ENCODE results near the gene VWA5B1. TPM values are rescaled to one million over a fixed set of nuclear protein-coding genes. Genes with fewer than 3 reads are reported as not detected.

VWA5B1 gene
- total and polyA plus RNA-seq, 2 experiments from 2014 or later = 0.16 to 1.0 TPM

- no peak overlapping the region for H3K4me2 ChIP-seq
- ATAC-seq (no peak), DNase-seq (ENCODE audit: low spot score) (no peak)
- TF ChIP-seq EZH2 (IDR thresholded peaks at IDR 0.05; ENCODE audit: low read depth, unreplicated experiment) = no peak
- no peaks in the 10 kb centered on the region for H3F3A ChIP-seq (replicated peaks; ENCODE audit: low read depth)
- H3K36me3 ChIP-seq (ENCODE audit: insufficient read depth) = no peaks in the 10 kb centered on the region
- H2AFZ ChIP-seq = no peak overlapping the region
- H3K4me1 ChIP-seq (ENCODE audit: insufficient read depth) = peaks cover 14% of the 10 kb centered on the region
- Mint-ChIP-seq H3K9me3 (no peaks in the 10 kb centered on the region), H3K4me3 (no peak overlapping the region), H3K36me3 (ENCODE audit: low read depth) (no peaks in the 10 kb centered on the region), H3K27ac (no peak overlapping the region), H3K27me3 (ENCODE audit: insufficient read depth, low read depth, poor library complexity) (peaks cover 5% of the 10 kb centered on the region), H3K4me1 (peaks cover 26% of the 10 kb centered on the region)
- no peak overlapping the region for H3K27ac ChIP-seq (ENCODE audit: low read depth)
- no peaks in the 10 kb centered on the region for H4K20me1 ChIP-seq (replicated peaks; ENCODE audit: insufficient read depth)
- H3K79me2 ChIP-seq (replicated peaks; ENCODE audit: insufficient read depth) = no peaks in the 10 kb centered on the region
- H3K4me3 ChIP-seq = no peak overlapping the region
- no peaks in the 10 kb centered on the region for H3K27me3 ChIP-seq (ENCODE audit: insufficient read depth)
- peaks cover 3% of the 10 kb centered on the region; the same call in 1 of the 2 replicates for H3K9me2 ChIP-seq (ENCODE audit: insufficient read depth)
Measured at GRCh38 chr1:20276485-20277159, 14.1 kb upstream of the VWA5B1 start.

DNA sequence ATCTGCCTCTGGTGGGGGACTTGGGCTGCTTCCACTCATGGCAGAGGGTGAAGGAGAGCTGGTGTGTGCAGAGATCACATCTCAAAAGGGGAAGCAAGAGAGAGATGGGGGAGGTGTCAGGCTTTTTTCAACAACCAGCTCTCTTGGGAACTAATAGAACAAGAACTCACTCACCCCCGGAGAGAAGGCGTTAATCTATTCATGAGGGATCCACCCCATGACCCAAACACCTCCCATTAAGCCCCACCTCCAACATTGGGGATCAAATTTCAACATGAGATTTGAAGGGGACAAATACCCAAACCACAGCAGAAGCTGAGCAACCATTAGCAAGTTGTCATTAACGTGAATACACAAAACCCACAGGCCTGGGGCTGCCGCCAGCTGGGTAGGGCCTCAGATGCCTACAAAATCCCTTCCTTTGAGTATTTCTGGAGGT is 12.0 kb upstream of the VWA5B1 start:
- H3K79me2 ChIP-seq (replicated peaks; ENCODE audit: insufficient read depth) = no peaks in the 10 kb centered on the region
- H3K9me2 ChIP-seq (ENCODE audit: insufficient read depth) = peaks cover 3% of the 10 kb centered on the region; the same call in 1 of the 2 replicates
- H3F3A ChIP-seq (replicated peaks; ENCODE audit: low read depth) = no peaks in the 10 kb centered on the region
- Mint-ChIP-seq H3K4me3 (0 out of 3 replicates have a peak overlapping the region, but pooled peaks have one; percentile 27), H3K27me3 (ENCODE audit: insufficient read depth, low read depth, poor library complexity) (peaks cover 7% of the 10 kb centered on the region), H3K9me3 (no peaks in the 10 kb centered on the region), H3K36me3 (ENCODE audit: low read depth) (no peaks in the 10 kb centered on the region), H3K4me1 (peaks cover 34% of the 10 kb centered on the region), H3K27ac (no peak overlapping the region)
- no peak overlapping the region for H2AFZ ChIP-seq
- TF ChIP-seq EZH2phosphoT487 (IDR thresholded peaks at IDR 0.05; ENCODE audit: unreplicated experiment) (no peak), POLR2AphosphoS5 (IDR thresholded peaks at IDR 0.05; ENCODE audit: low read depth) (no peak), EZH2 (IDR thresholded peaks at IDR 0.05; ENCODE audit: low read depth, unreplicated experiment) (no peak), NANOG (IDR thresholded peaks at IDR 0.05; ENCODE audit: borderline replicate concordance) (no peak), STAT1 (IDR thresholded peaks at IDR 0.05; ENCODE audit: unreplicated experiment) (no peak), CREB1 (CRISPR knock-in tag; IDR thresholded peaks at IDR 0.05; ENCODE audit: low read depth) (no peak)
- TF ChIP-seq, protein P1, sequence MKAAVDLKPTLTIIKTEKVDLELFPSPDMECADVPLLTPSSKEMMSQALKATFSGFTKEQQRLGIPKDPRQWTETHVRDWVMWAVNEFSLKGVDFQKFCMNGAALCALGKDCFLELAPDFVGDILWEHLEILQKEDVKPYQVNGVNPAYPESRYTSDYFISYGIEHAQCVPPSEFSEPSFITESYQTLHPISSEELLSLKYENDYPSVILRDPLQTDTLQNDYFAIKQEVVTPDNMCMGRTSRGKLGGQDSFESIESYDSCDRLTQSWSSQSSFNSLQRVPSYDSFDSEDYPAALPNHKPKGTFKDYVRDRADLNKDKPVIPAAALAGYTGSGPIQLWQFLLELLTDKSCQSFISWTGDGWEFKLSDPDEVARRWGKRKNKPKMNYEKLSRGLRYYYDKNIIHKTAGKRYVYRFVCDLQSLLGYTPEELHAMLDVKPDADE (IDR thresholded peaks at IDR 0.05) = no peak
- TF ChIP-seq, protein P2, sequence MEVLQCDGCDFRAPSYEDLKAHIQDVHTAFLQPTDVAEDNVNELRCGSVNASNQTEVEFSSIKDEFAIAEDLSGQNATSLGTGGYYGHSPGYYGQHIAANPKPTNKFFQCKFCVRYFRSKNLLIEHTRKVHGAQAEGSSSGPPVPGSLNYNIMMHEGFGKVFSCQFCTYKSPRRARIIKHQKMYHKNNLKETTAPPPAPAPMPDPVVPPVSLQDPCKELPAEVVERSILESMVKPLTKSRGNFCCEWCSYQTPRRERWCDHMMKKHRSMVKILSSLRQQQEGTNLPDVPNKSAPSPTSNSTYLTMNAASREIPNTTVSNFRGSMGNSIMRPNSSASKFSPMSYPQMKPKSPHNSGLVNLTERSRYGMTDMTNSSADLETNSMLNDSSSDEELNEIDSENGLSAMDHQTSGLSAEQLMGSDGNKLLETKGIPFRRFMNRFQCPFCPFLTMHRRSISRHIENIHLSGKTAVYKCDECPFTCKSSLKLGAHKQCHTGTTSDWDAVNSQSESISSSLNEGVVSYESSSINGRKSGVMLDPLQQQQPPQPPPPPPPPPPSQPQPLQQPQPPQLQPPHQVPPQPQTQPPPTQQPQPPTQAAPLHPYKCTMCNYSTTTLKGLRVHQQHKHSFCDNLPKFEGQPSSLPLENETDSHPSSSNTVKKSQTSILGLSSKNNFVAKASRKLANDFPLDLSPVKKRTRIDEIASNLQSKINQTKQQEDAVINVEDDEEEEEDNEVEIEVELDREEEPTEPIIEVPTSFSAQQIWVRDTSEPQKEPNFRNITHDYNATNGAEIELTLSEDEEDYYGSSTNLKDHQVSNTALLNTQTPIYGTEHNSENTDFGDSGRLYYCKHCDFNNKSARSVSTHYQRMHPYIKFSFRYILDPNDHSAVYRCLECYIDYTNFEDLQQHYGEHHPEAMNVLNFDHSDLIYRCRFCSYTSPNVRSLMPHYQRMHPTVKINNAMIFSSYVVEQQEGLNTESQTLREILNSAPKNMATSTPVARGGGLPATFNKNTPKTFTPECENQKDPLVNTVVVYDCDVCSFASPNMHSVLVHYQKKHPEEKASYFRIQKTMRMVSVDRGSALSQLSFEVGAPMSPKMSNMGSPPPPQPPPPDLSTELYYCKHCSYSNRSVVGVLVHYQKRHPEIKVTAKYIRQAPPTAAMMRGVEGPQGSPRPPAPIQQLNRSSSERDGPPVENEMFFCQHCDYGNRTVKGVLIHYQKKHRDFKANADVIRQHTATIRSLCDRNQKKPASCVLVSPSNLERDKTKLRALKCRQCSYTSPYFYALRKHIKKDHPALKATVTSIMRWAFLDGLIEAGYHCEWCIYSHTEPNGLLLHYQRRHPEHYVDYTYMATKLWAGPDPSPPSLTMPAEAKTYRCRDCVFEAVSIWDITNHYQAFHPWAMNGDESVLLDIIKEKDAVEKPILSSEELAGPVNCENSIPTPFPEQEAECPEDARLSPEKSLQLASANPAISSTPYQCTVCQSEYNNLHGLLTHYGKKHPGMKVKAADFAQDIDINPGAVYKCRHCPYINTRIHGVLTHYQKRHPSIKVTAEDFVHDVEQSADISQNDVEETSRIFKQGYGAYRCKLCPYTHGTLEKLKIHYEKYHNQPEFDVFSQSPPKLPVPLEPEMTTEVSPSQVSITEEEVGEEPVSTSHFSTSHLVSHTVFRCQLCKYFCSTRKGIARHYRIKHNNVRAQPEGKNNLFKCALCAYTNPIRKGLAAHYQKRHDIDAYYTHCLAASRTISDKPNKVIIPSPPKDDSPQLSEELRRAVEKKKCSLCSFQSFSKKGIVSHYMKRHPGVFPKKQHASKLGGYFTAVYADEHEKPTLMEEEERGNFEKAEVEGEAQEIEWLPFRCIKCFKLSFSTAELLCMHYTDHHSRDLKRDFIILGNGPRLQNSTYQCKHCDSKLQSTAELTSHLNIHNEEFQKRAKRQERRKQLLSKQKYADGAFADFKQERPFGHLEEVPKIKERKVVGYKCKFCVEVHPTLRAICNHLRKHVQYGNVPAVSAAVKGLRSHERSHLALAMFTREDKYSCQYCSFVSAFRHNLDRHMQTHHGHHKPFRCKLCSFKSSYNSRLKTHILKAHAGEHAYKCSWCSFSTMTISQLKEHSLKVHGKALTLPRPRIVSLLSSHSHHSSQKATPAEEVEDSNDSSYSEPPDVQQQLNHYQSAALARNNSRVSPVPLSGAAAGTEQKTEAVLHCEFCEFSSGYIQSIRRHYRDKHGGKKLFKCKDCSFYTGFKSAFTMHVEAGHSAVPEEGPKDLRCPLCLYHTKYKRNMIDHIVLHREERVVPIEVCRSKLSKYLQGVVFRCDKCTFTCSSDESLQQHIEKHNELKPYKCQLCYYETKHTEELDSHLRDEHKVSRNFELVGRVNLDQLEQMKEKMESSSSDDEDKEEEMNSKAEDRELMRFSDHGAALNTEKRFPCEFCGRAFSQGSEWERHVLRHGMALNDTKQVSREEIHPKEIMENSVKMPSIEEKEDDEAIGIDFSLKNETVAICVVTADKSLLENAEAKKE (CRISPR knock-in tag; IDR thresholded peaks at IDR 0.05) = no peak
- ATAC-seq (peak; percentile 86), DNase-seq (ENCODE audit: low spot score) (peak; percentile 75)
- H3K36me3 ChIP-seq (ENCODE audit: insufficient read depth) = no peaks in the 10 kb centered on the region
- H3K4me1 ChIP-seq (ENCODE audit: insufficient read depth) = peaks cover 14% of the 10 kb centered on the region
- peak overlapping the region; percentile 37; the same call in 1 of the 2 replicates for H3K4me2 ChIP-seq
- H3K27me3 ChIP-seq (ENCODE audit: insufficient read depth) = no peaks in the 10 kb centered on the region
- no peak overlapping the region for H3K4me3 ChIP-seq
- no peak overlapping the region for H3K27ac ChIP-seq (ENCODE audit: low read depth)
- no peaks in the 10 kb centered on the region for H4K20me1 ChIP-seq (replicated peaks; ENCODE audit: insufficient read depth)

All from GM23338 (cell line).